PC-3 (cell line): ENCODE data around the gene UNCX. TPM values are rescaled to one million over a fixed set of nuclear protein-coding genes. Genes with fewer than 3 reads are reported as not detected.

Source experiments
- ATAC-seq: fragments of 200-7000 bp; cut with Tn5 transposase; 2 replicates; pipeline ENCODE4 v1.9.1; 2020; ENCODE audit warnings: mild to moderate bottlenecking, moderate library complexity
- BruUV-seq: library from RNA; stranded (reverse); fragments of 400-500 nt; replicated peaks from 2 replicates; lab custom pipeline; 2021; lab: Mats Ljungman, UMichigan
- CTCF ChIA-PET: fragments of 300-600 bp; sonication (Branson Sonifier 250); formaldehyde crosslinking; loops from one replicate; lab custom pipeline; 2022; ENCODE audit warnings: antibody characterized with exemption; lab: Charles Lee
- POLR2A ChIA-PET: fragments of 300-600 bp; sonication (Branson Sonifier 250); formaldehyde crosslinking; loops from one replicate; lab custom pipeline; 2022; ENCODE audit warnings: antibody characterized with exemption; ENCODE audit not compliant: unreplicated experiment; lab: Charles Lee
- DNase-seq: peaks from one replicate; pipeline ENCODE4 v3.0.0-alpha.2; 2015
- H2AFZ ChIP-seq: fragments of 300-600 bp; sonication (generic); 2 replicates; pipeline ENCODE4 v1.6.0; 2016; ENCODE audit warnings: antibody characterized with exemption, low read length
- H3F3A ChIP-seq: fragments of 300-600 bp; sonication (generic); one replicate; pipeline ENCODE4 v1.6.0; 2017; ENCODE audit warnings: antibody characterized with exemption, low read length, control low read depth, mild to moderate bottlenecking; ENCODE audit not compliant: unreplicated experiment
- H3K27ac ChIP-seq: fragments of 300-600 bp; sonication (generic); 2 replicates; pipeline ENCODE4 v1.5.1; 2016; ENCODE audit warnings: mild to moderate bottlenecking, low read length
- H3K27me3 ChIP-seq: fragments of 300-600 bp; sonication (generic); 2 replicates; pipeline ENCODE4 v1.6.1; 2016; ENCODE audit warnings: low read length, mixed read lengths
- H3K36me3 ChIP-seq: fragments of 300-600 bp; sonication (generic); 2 replicates; pipeline ENCODE4 v1.6.1; 2016; ENCODE audit warnings: low read depth, mixed run types, low read length, mixed read lengths
- H3K4me1 ChIP-seq: fragments of 300-600 bp; sonication (generic); 2 replicates; pipeline ENCODE4 v1.5.1; 2016; ENCODE audit warnings: low read length; ENCODE audit not compliant: insufficient read depth
- H3K4me2 ChIP-seq: fragments of 300-600 bp; sonication (generic); 2 replicates; pipeline ENCODE4 v1.6.0; 2016; ENCODE audit warnings: low read length
- H3K4me3 ChIP-seq: fragments of 300-600 bp; sonication (generic); 2 replicates; pipeline ENCODE4 v1.5.1; 2016; ENCODE audit warnings: mild to moderate bottlenecking, low read length, mixed read lengths
- H3K79me2 ChIP-seq: fragments of 300-600 bp; sonication (generic); 2 replicates; pipeline ENCODE4 v1.6.1; 2017; ENCODE audit warnings: low read length, mixed read lengths
- H3K9ac ChIP-seq: fragments of 300-600 bp; sonication (generic); 2 replicates; pipeline ENCODE4 v1.6.0; 2016; ENCODE audit warnings: mild to moderate bottlenecking, low read length
- H3K9me2 ChIP-seq: fragments of 300-600 bp; sonication (generic); replicated peaks from 2 replicates; pipeline ENCODE4 v1.6.1; 2016; ENCODE audit warnings: mixed run types, low read length, mixed read lengths
- H3K9me3 ChIP-seq: fragments of 300-600 bp; sonication (generic); 2 replicates; pipeline ENCODE4 v1.6.1; 2016; ENCODE audit warnings: low read length, mixed read lengths
- H4K20me1 ChIP-seq: fragments of 300-600 bp; sonication (generic); 2 replicates; pipeline ENCODE4 v1.6.1; 2016; ENCODE audit warnings: low read length, mixed read lengths
- CTCF ChIP-seq: fragments of 300-600 bp; sonication (generic); conservative IDR thresholded peaks from 2 replicates; pipeline ENCODE4 v1.5.1; 2017; ENCODE audit warnings: antibody characterized with exemption, low read depth, mild to moderate bottlenecking, low read length
- EZH2 ChIP-seq: fragments of 300-600 bp; sonication (generic); IDR thresholded peaks from one replicate; pipeline ENCODE4 v1.6.1; 2017; ENCODE audit warnings: antibody characterized with exemption, mild to moderate bottlenecking, low read length; ENCODE audit not compliant: unreplicated experiment
- EZH2phosphoT487 ChIP-seq: fragments of 300-600 bp; sonication (generic); IDR thresholded peaks from 2 replicates; pipeline ENCODE4 v1.6.1; 2018; ENCODE audit warnings: mild to moderate bottlenecking, antibody characterized with exemption, low read length, borderline replicate concordance
- intact Hi-C: fragments of 100-400 bp; cut with micrococcal nuclease; formaldehyde crosslinking; loops from 2 replicates; pipeline ENCODE4 v1.9.0; 2023
- total RNA-seq: library from RNA; depleted of rRNA; stranded (reverse); fragments of >200 nt; gene quantifications from 2 replicates; pipeline ENCODE4 v1.2.3, GENCODE V29; 2014

The UNCX gene
- total RNA-seq, 1 experiment from 2014 or later = not detected

GRCh38 chr7:1236831-1237701 lies 4.4 kb downstream of the UNCX start:
- H2AFZ ChIP-seq = no peak overlapping the region
- no peaks in the 10 kb centered on the region for H3K9me3 ChIP-seq
- ATAC-seq (no peak), DNase-seq (no peak)
- H3K79me2 ChIP-seq = no peaks in the 10 kb centered on the region
- H3K27me3 ChIP-seq = peaks cover 80% of the 10 kb centered on the region
- no peaks in the 10 kb centered on the region for H3K9me2 ChIP-seq
- H3K27ac ChIP-seq = no peak overlapping the region
- BruUV-seq = no TSS peak
- POLR2A ChIA-PET = no interaction called here
- CTCF ChIA-PET = no interaction called here
- intact Hi-C loops = no loop called here
- H3K4me1 ChIP-seq = no peaks in the 10 kb centered on the region
- H4K20me1 ChIP-seq = no peaks in the 10 kb centered on the region
- no peak overlapping the region for H3K9ac ChIP-seq
- no peaks in the 10 kb centered on the region for H3F3A ChIP-seq
- H3K4me2 ChIP-seq = no peak overlapping the region
- H3K36me3 ChIP-seq = no peaks in the 10 kb centered on the region
- H3K4me3 ChIP-seq = no peak overlapping the region
- TF ChIP-seq CTCF = no peak
- TF ChIP-seq EZH2 = peak; percentile 57

GRCh38 chr7:1237704-1238255 lies 5.1 kb downstream of the UNCX start:
- no peak overlapping the region for H3K27ac ChIP-seq
- ChIA-PET POLR2A (no interaction called here), CTCF (interaction anchor here (0.7 kb wide), 1 partner anchor 167 kb away, joined by 3 read pairs; no protein-coding TSS in a partner anchor)
- TF ChIP-seq EZH2 = no peak
- TF ChIP-seq CTCF = no peak
- no peak for TF ChIP-seq EZH2phosphoT487
- H3K4me2 ChIP-seq = no peak overlapping the region
- H2AFZ ChIP-seq = no peak overlapping the region
- no peaks in the 10 kb centered on the region for H3K79me2 ChIP-seq
- no peaks in the 10 kb centered on the region for H3K9me2 ChIP-seq
- no peak for DNase-seq
- ATAC-seq = no peak
- H3F3A ChIP-seq = no peaks in the 10 kb centered on the region
- H3K9me3 ChIP-seq = no peaks in the 10 kb centered on the region
- H3K4me1 ChIP-seq = no peaks in the 10 kb centered on the region
- BruUV-seq = no TSS peak
- H3K4me3 ChIP-seq = no peak overlapping the region
- H3K27me3 ChIP-seq = peaks cover 84% of the 10 kb centered on the region
- intact Hi-C loops = no loop called here
- no peaks in the 10 kb centered on the region for H3K36me3 ChIP-seq
- H3K9ac ChIP-seq = no peak overlapping the region
- no peaks in the 10 kb centered on the region for H4K20me1 ChIP-seq

- Histone ChIP-seq H3K4me3 (no peak overlapping the region), H3F3A (no peaks in the 10 kb centered on the region), H3K9me2 (no peaks in the 10 kb centered on the region), H3K27me3 (peaks cover 89% of the 10 kb centered on the region), H3K79me2 (no peaks in the 10 kb centered on the region), H3K9me3 (no peaks in the 10 kb centered on the region), H3K9ac (no peak overlapping the region), H3K27ac (no peak overlapping the region), H4K20me1 (no peaks in the 10 kb centered on the region), H3K4me1 (no peaks in the 10 kb centered on the region), H3K36me3 (no peaks in the 10 kb centered on the region), H2AFZ (no peak overlapping the region), H3K4me2 (no peak overlapping the region)
- DNase-seq = no peak
- ChIA-PET POLR2A (no interaction called here), CTCF (interaction anchor here (0.7 kb wide), 1 partner anchor 167 kb away, joined by 3 read pairs; no protein-coding TSS in a partner anchor)
- BruUV-seq = no TSS peak
- TF ChIP-seq EZH2 (no peak), EZH2phosphoT487 (peak; percentile 57; the same call in 1 of the 2 replicates)
- intact Hi-C loops = no loop called here
- ATAC-seq = no peak
These were observed 5.8 kb downstream of the UNCX start for GRCh38 chr7:1238450-1238882.
